ACC112 (cell line): ENCODE results near the gene WNT9A.
"Not testable (repeated sequence)": the region's sequence is repeated elsewhere in the genome, so short reads cannot be mapped to it uniquely, and the experiment has no call there.

Experiments used
- H2AFZ ChIP-seq: fragments of 200-600 bp; sonication (generic); one replicate; pipeline ENCODE4 v1.6.0; 2017; ENCODE audit warnings: antibody characterized with exemption, low read length; ENCODE audit not compliant: unreplicated experiment
- H3K27ac ChIP-seq: fragments of 200-600 bp; sonication (generic); 2 replicates; pipeline ENCODE4 v1.5.1; 2014; ENCODE audit warnings: low read depth, mild to moderate bottlenecking, antibody characterized with exemption, low read length, moderate library complexity
- H3K27me3 ChIP-seq: fragments of 200-600 bp; sonication (generic); 2 replicates; pipeline ENCODE4 v1.6.1; 2014; ENCODE audit warnings: mild to moderate bottlenecking, antibody characterized with exemption, low read length, moderate library complexity, mixed read lengths; ENCODE audit not compliant: insufficient read depth
- H3K36me3 ChIP-seq: fragments of 200-600 bp; sonication (generic); 2 replicates; pipeline ENCODE4 v1.6.1; 2016; ENCODE audit warnings: mild to moderate bottlenecking, antibody characterized with exemption, low read length, moderate library complexity, mixed read lengths; ENCODE audit not compliant: insufficient read depth
- H3K4me1 ChIP-seq: fragments of 200-600 bp; sonication (generic); one replicate; pipeline ENCODE4 v1.6.1; 2016; ENCODE audit warnings: low read length, mixed read lengths; ENCODE audit not compliant: insufficient read depth, unreplicated experiment, control insufficient read depth
- H3K4me3 ChIP-seq: fragments of 200-600 bp; sonication (generic); 2 replicates; pipeline ENCODE4 v1.5.1; 2014; ENCODE audit warnings: mild to moderate bottlenecking, low read depth, low read length
- H3K79me2 ChIP-seq: fragments of 200-600 bp; sonication (generic); one replicate; pipeline ENCODE4 v1.6.0; 2016; ENCODE audit warnings: low read length; ENCODE audit not compliant: control insufficient read depth, unreplicated experiment, insufficient read depth

WNT9A gene

DNA sequence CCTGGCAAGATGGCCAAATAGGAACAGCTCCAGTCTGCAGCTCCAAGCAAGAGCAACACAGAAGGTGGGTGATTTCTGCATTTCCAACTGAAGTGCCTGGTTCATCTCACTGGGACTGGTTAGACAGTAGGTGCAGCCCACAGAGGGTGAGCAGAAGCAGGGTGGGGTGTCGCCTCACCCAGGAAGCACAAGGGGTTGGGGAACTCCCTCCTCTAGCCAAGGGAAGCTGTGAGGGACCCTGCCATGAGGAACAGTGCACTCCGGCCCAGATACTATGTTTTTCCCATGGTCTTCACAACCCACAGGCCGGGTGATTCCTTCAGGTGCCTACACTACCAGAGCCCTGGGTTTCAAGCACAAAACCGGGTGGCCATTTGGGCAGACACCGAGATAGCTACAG lies 75.8 kb downstream of the WNT9A start:
- H3K4me3 ChIP-seq, H3K36me3 ChIP-seq: not testable (repeated sequence)
- peaks cover 40% of the 10 kb centered on the region for H3K27me3 ChIP-seq

DNA sequence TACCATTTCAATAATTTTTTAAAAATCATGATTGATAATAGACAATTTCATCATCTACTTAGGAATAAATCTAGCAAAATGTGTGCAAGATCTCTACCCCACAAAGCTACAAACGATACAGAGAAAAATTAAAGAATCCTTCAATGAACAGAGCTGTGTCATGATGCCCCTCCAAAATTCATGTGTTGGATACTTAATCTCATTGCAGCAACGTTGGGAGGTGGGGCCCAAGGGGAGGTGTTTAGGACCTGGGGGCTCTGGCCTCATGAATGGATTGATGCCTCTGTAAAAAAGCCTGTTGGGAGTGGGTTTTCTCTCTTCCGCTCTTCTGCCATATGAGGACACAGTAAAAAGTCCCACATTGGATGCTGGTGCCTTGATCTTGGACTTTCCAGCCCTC lies 77.4 kb downstream of the WNT9A start:
- H3K79me2 ChIP-seq = no peaks in the 10 kb centered on the region

More for the DNA sequence above, 75.8 kb downstream of the WNT9A start:
- not testable (repeated sequence) for H3K79me2 ChIP-seq, H3K4me1 ChIP-seq, H2AFZ ChIP-seq, H3K27ac ChIP-seq

DNA sequence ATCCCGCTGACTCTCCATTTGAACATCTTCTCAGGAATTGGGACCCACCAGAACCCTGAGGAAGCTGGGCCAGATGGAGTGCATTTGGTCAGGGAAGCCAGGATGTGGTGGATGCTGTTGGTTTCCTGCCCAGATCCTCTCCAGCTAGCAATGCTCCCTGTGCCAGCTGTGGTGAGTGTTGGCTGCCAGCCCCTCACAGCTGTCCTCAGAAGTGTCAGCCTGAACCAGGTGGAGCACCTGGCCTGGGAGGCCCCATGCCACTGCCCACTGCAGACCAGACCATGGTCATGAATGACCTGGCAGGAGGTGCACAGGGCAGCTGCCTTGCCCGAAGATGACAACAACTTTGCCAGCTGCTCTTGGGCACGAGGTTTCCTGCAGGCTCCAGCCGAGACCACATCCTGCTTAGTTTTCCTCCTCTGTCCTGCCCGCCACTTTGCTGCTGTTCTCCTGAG lies 77.9 kb downstream of the WNT9A start:
- Histone ChIP-seq H3K4me3 (no peak overlapping the region), H3K4me1 (no peaks in the 10 kb centered on the region), H3K79me2 (no peaks in the 10 kb centered on the region), H3K27ac (no peak overlapping the region), H3K36me3 (no peaks in the 10 kb centered on the region), H3K27me3 (peaks cover 47% of the 10 kb centered on the region), H2AFZ (no peak overlapping the region)

More for the DNA sequence above, 77.4 kb downstream of the WNT9A start:
- H3K4me1 ChIP-seq = no peaks in the 10 kb centered on the region
- H3K27ac ChIP-seq = no peak overlapping the region
- H3K27me3 ChIP-seq = peaks cover 44% of the 10 kb centered on the region
- no peak overlapping the region for H2AFZ ChIP-seq
- H3K4me3 ChIP-seq = no peak overlapping the region
- no peaks in the 10 kb centered on the region for H3K36me3 ChIP-seq

DNA sequence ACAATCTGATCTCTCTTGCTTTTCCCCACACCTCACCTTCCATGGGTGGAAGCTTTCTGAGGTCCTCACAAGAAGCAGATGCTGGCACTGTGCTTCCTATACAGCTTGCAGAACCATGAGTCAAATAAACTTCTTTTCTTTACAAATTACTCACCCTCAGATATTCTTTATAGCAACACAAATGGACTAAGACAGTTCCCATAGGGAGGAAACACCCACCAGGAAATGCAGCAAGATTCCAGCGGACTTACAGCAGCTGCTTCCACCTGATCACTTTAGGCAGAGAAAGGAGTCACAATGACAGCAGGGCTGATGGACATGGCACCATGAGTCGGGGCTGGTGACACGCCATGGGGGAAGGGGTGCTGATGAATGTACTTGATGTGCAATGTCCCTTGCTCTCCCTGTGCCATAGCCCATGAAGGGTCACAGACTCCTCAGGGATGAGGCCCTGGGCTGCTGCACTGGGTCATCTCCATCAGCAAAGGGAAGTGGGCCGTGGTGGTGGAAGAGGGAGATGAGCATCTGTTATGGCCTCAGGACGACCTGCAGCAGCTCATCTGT lies 78.4 kb downstream of the WNT9A start:
- H3K79me2 ChIP-seq = no peaks in the 10 kb centered on the region
- no peak overlapping the region for H3K27ac ChIP-seq
- H3K27me3 ChIP-seq = peaks cover 47% of the 10 kb centered on the region
- no peaks in the 10 kb centered on the region for H3K36me3 ChIP-seq
- no peak overlapping the region for H2AFZ ChIP-seq
- no peak overlapping the region for H3K4me3 ChIP-seq
- no peaks in the 10 kb centered on the region for H3K4me1 ChIP-seq
